Adrenal gland (tissue), 12 donors: ENCODE results near the gene EPHB2. TPM values are rescaled to one million over a fixed set of nuclear protein-coding genes. Genes with fewer than 3 reads are reported as not detected.

ENCODE experiments used
- DNase-seq, 7 donors: peaks; one replicate each; pipeline ENCODE4 v3.0.0-alpha.2; 2019 to 2020
- H3K27ac ChIP-seq, 5 donors: fragments of 200-600 bp; sonication (generic) in 4 of 5; 1 replicate in 3 of 5; 2 replicates in 2 of 5; pipeline versions ENCODE4 v1.5.1 to v1.8.0; 2016 to 2020; ENCODE audit warnings: mild to moderate bottlenecking in 1 of 5
- H3K27me3 ChIP-seq: fragments of 200-600 bp; 2 replicates; pipeline ENCODE4 v1.8.0; 2021
- H3K36me3 ChIP-seq, 2 donors: fragments of 200-600 bp; replicated peaks in 1 of 2; 1 replicate in 1 of 2; 2 replicates in 1 of 2; pipeline versions ENCODE4 v1.5.1 to v1.8.0; 2018 to 2022
- H3K4me1 ChIP-seq, 2 donors: fragments of 200-600 bp; replicated peaks in 1 of 2; 1 replicate in 1 of 2; 2 replicates in 1 of 2; pipeline versions ENCODE4 v1.5.1 to v1.8.0; 2018 to 2021
- H3K4me3 ChIP-seq, 4 donors: fragments of 200-600 bp; sonication (generic) in 3 of 4; one replicate each; pipeline ENCODE4 v1.5.1; 2016 to 2018
- H3K9me3 ChIP-seq, 3 donors: fragments of 200-600 bp; sonication (generic) in 1 of 3; replicated peaks in 1 of 3; 1 replicate in 2 of 3; 2 replicates in 1 of 3; pipeline versions ENCODE4 v1.5.1 to v1.8.0; 2016 to 2021
- CTCF ChIP-seq, 6 experiments: fragments of 450-650 bp in 4 of 6; fragments of 200-600 bp in 2 of 6; sonication (generic) in 1 of 6; IDR thresholded peaks; 1 replicate in 5 of 6; 2 replicates in 1 of 6; pipeline versions ENCODE4 v1.5.1 to v1.8.0; 2016 to 2021; ENCODE audit warnings: antibody characterized with exemption in 6 of 6, mild to moderate bottlenecking in 2 of 6, moderate library complexity in 1 of 6
- POLR2A ChIP-seq, 2 donors: fragments of 450-650 bp; IDR thresholded peaks; one replicate each; pipeline ENCODE4 v1.6.1; 2017; ENCODE audit warnings: antibody characterized with exemption in 2 of 2, mild to moderate bottlenecking in 2 of 2, moderate library complexity in 1 of 2
- WGBS, 4 donors: extraction: QIAGEN DNeasy Blood & Tissue Kit in 2 of 4; methylation state at CpG; one replicate each; pipeline versions ENCODE4 v1.1.5 to v1.1.7; 2013 to 2017; 5-methylcytosine and 5-hydroxymethylcytosine counted together
- intact Hi-C, 2 donors: fragments of 100-400 bp; cut with DNase I; formaldehyde crosslinking; loops; one replicate each; pipeline versions ENCODE4 v1.14.1 to v1.15.0; 2022 to 2023
- polyA plus RNA-seq, 3 donors: library from polyadenylated mRNA; stranded (reverse); fragments of 200-250 nt in 2 of 3; fragments of 350-450 nt in 1 of 3; fragmentation: Illumina TruSeq in 1 of 3; extraction: RNeasy Lipid Tissue Mini Kit (QIAGEN cat#74804) in 1 of 3; gene quantifications; one replicate each; pipeline ENCODE4 v1.2.3, GENCODE V29; 2013 to 2014
- total RNA-seq, 9 donors: library from RNA; depleted of rRNA in 4 of 9; stranded (reverse); fragments of >200 nt in 4 of 9; fragments of 120-200 nt in 1 of 9; fragmentation: NEBNext Ultra II Directional in 1 of 9; extraction: Animal tissue kit (Norgen Biotek cat#: 25700) in 1 of 9; gene quantifications; one replicate each; pipeline versions ENCODE4 v1.1.0 to v1.2.4, GENCODE V29; 2013 to 2023
- donor health status: healthy with polysubstance abuse.
- donor health status: Bipolar disorder and iron deficiency.
- donor health status: DM: yes; HTN: yes; CAD: no.
- donor health status: DM: no; HTN: no; CAD: no.
- donor health status: DM: no; HTN: no; CAD: no.
- donor health status: DM: yes; HTN: yes; CAD: no.

Gene EPHB2
- total and polyA plus RNA-seq, 12 donors, result 0.67 to 10.3 (median 3.1) TPM

GRCh38 chr1:22850281-22850680, 139.6 kb downstream of the EPHB2 start:
- TF ChIP-seq CTCF (IDR thresholded peaks at IDR 0.05) (no peak), POLR2A (IDR thresholded peaks at IDR 0.05) (no peak)
- WGBS, 4 donors, result 71 to 85% (median 80%) methylated on average over 5 to 11 of the region's 11 CpGs
- no peaks in the 10 kb centered on the region for H3K9me3 ChIP-seq

GRCh38 chr1:22850681-22851080, 140.0 kb downstream of the EPHB2 start:
- H3K27ac ChIP-seq, result peak overlapping the region in 1 of 5 donors; percentile 13
- intact Hi-C loops, result no loop called here
- no peaks in the 10 kb centered on the region for H3K27me3 ChIP-seq
- TF ChIP-seq CTCF (IDR thresholded peaks at IDR 0.05) (no peak), POLR2A (IDR thresholded peaks at IDR 0.05) (no peak)
- WGBS, 4 donors, result 66 to 82% (median 68%) methylated on average over 6 of the region's 6 CpGs
- no peaks in the 10 kb centered on the region for H3K4me1 ChIP-seq
- H3K9me3 ChIP-seq, result no peaks in the 10 kb centered on the region
- peak; percentile 44 to 76 (median 57) for DNase-seq
- no peaks in the 10 kb centered on the region for H3K36me3 ChIP-seq
- H3K4me3 ChIP-seq, result no peak overlapping the region

More at GRCh38 chr1:22850281-22850680, 139.6 kb downstream of the EPHB2 start:
- DNase-seq, result no peak
- Histone ChIP-seq H3K36me3 (no peaks in the 10 kb centered on the region), H3K27ac (no peak overlapping the region), H3K4me1 (no peaks in the 10 kb centered on the region), H3K27me3 (no peaks in the 10 kb centered on the region), H3K4me3 (no peak overlapping the region)
- intact Hi-C loops, result no loop called here

GRCh38 chr1:22851517-22851916, 140.9 kb downstream of the EPHB2 start:
- H3K36me3 ChIP-seq, result no peaks in the 10 kb centered on the region
- TF ChIP-seq POLR2A (IDR thresholded peaks at IDR 0.05), result no peak
- TF ChIP-seq CTCF (IDR thresholded peaks at IDR 0.05), result no peak
- H3K4me3 ChIP-seq, result no peak overlapping the region
- DNase-seq, result peak in 3 of 7 donors; percentile 49 to 54 (median 49)
- H3K27me3 ChIP-seq, result no peaks in the 10 kb centered on the region
- peak overlapping the region in 1 of 5 donors; percentile 13 for H3K27ac ChIP-seq
- intact Hi-C loops, result no loop called here
- 60 to 68% (median 66%) methylated on average over 4 of the region's 4 CpGs for WGBS, 4 donors
- H3K9me3 ChIP-seq, result no peaks in the 10 kb centered on the region
- no peaks in the 10 kb centered on the region for H3K4me1 ChIP-seq

- WGBS, 4 donors, result 78 to 96% (median 84%) methylated on average over 4 to 6 of the region's 6 CpGs
- TF ChIP-seq CTCF (IDR thresholded peaks at IDR 0.05) (no peak), POLR2A (IDR thresholded peaks at IDR 0.05) (no peak)
- no peak overlapping the region for H3K4me3 ChIP-seq
- H3K27ac ChIP-seq, result no peak overlapping the region
- DNase-seq, result no peak
- intact Hi-C loops, result no loop called here
- H3K4me1 ChIP-seq, result no peaks in the 10 kb centered on the region
- H3K9me3 ChIP-seq, result no peaks in the 10 kb centered on the region
- no peaks in the 10 kb centered on the region for H3K27me3 ChIP-seq
- no peaks in the 10 kb centered on the region for H3K36me3 ChIP-seq
Measured at GRCh38 chr1:22852144-22852655, 141.6 kb downstream of the EPHB2 start.
